ENCODE data around the gene CD33. TPM values are rescaled to one million over a fixed set of nuclear protein-coding genes. Genes with fewer than 3 reads are reported as not detected.

CD33 gene
- total RNA-seq, 2 donors from 2014 or later, result 8.1 to 11.7 TPM

- no peaks in the 10 kb centered on the region for H3K9me3 ChIP-seq
- TF ChIP-seq CTCF (IDR thresholded peaks at IDR 0.05), result no peak
Measured at GRCh38 chr19:51188227-51188559, 36.7 kb upstream of the CD33 start.

GRCh38 chr19:51192689-51193088 lies 32.2 kb upstream of the CD33 start:
- no peaks in the 10 kb centered on the region for H3K36me3 ChIP-seq
- TF ChIP-seq CTCF (IDR thresholded peaks at IDR 0.05), result no peak
- no peaks in the 10 kb centered on the region for H3K4me1 ChIP-seq (ENCODE audit: control insufficient read depth in 1 of 2, low read depth in 2 of 2)
- H3K27me3 ChIP-seq (replicated peaks; ENCODE audit: insufficient read depth), result no peaks in the 10 kb centered on the region
- H3K9me3 ChIP-seq, result no peaks in the 10 kb centered on the region
- DNase-seq (ENCODE audit: low spot score) (no peak), ATAC-seq (ENCODE audit: insufficient number of reproducible peaks, low FRiP score, low read depth) (no peak)
- H3K4me3 ChIP-seq, result no peak overlapping the region
- no peak overlapping the region for H3K27ac ChIP-seq

More at GRCh38 chr19:51188227-51188559, 36.7 kb upstream of the CD33 start:
- no peak for ATAC-seq (ENCODE audit: insufficient number of reproducible peaks, low FRiP score, low read depth)
- no peaks in the 10 kb centered on the region for H3K36me3 ChIP-seq
- no peak overlapping the region for H3K27ac ChIP-seq
- H3K4me1 ChIP-seq (ENCODE audit: control insufficient read depth in 1 of 2, low read depth in 2 of 2), result no peaks in the 10 kb centered on the region
- no peaks in the 10 kb centered on the region for H3K27me3 ChIP-seq (replicated peaks; ENCODE audit: insufficient read depth)
- no peak for DNase-seq (ENCODE audit: low spot score)
- no peak overlapping the region for H3K4me3 ChIP-seq

GRCh38 chr19:51194527-51195315 lies 30.2 kb upstream of the CD33 start:
- no peak overlapping the region for H3K4me3 ChIP-seq
- no peaks in the 10 kb centered on the region for H3K36me3 ChIP-seq
- no peaks in the 10 kb centered on the region for H3K4me1 ChIP-seq (ENCODE audit: control insufficient read depth in 1 of 2, low read depth in 2 of 2)
- DNase-seq (ENCODE audit: low spot score), result no peak
- H3K27ac ChIP-seq, result no peak overlapping the region
- no peak for TF ChIP-seq CTCF (IDR thresholded peaks at IDR 0.05)
- no peaks in the 10 kb centered on the region for H3K9me3 ChIP-seq
- ATAC-seq (ENCODE audit: insufficient number of reproducible peaks, low FRiP score, low read depth), result no peak
- H3K27me3 ChIP-seq (replicated peaks; ENCODE audit: insufficient read depth), result no peaks in the 10 kb centered on the region

GRCh38 chr19:51195316-51195586 lies 29.6 kb upstream of the CD33 start:
- Histone ChIP-seq H3K27ac (no peak overlapping the region), H3K9me3 (no peaks in the 10 kb centered on the region), H3K27me3 (replicated peaks; ENCODE audit: insufficient read depth) (no peaks in the 10 kb centered on the region), H3K4me1 (ENCODE audit: control insufficient read depth in 1 of 2, low read depth in 2 of 2) (no peaks in the 10 kb centered on the region), H3K36me3 (no peaks in the 10 kb centered on the region), H3K4me3 (no peak overlapping the region)
- no peak for ATAC-seq (ENCODE audit: insufficient number of reproducible peaks, low FRiP score, low read depth)
- TF ChIP-seq CTCF (IDR thresholded peaks at IDR 0.05), result no peak
- no peak for DNase-seq (ENCODE audit: low spot score)

- ATAC-seq (ENCODE audit: insufficient number of reproducible peaks, low FRiP score, low read depth) (no peak), DNase-seq (ENCODE audit: low spot score) (no peak)
- Histone ChIP-seq H3K4me1 (ENCODE audit: control insufficient read depth in 1 of 2, low read depth in 2 of 2) (no peaks in the 10 kb centered on the region), H3K27me3 (replicated peaks; ENCODE audit: insufficient read depth) (no peaks in the 10 kb centered on the region), H3K9me3 (no peaks in the 10 kb centered on the region), H3K4me3 (no peak overlapping the region), H3K36me3 (no peaks in the 10 kb centered on the region), H3K27ac (no peak overlapping the region)
- TF ChIP-seq CTCF (IDR thresholded peaks at IDR 0.05), result no peak
Measured at GRCh38 chr19:51195616-51196015, 29.3 kb upstream of the CD33 start.

Measured in thoracic aorta (tissue), 2 donors.